ENCODE results near the gene PDLIM7.

- TF ChIP-seq JUND (IDR thresholded peaks at IDR 0.05), result no peak
- TF ChIP-seq FOXM1 (IDR thresholded peaks at IDR 0.05; ENCODE audit: low read depth), result no peak
Observed at GRCh38 chr5:177526791-177527190, 29.4 kb upstream of the PDLIM7 start.
